HG03039 (cell line): ENCODE data around the gene PDCD4.
"Not testable (repeated sequence)": the region's sequence is repeated elsewhere in the genome, so short reads cannot be mapped to it uniquely, and the experiment has no call there.

Experiments used
- ATAC-seq: cut with Tn5 transposase; IDR thresholded peaks from one replicate; pipeline ENCODE4 v1.9.1; 2021; ENCODE audit warnings: mild to moderate bottlenecking, moderate library complexity; ENCODE audit not compliant: unreplicated experiment

Gene PDCD4

DNA sequence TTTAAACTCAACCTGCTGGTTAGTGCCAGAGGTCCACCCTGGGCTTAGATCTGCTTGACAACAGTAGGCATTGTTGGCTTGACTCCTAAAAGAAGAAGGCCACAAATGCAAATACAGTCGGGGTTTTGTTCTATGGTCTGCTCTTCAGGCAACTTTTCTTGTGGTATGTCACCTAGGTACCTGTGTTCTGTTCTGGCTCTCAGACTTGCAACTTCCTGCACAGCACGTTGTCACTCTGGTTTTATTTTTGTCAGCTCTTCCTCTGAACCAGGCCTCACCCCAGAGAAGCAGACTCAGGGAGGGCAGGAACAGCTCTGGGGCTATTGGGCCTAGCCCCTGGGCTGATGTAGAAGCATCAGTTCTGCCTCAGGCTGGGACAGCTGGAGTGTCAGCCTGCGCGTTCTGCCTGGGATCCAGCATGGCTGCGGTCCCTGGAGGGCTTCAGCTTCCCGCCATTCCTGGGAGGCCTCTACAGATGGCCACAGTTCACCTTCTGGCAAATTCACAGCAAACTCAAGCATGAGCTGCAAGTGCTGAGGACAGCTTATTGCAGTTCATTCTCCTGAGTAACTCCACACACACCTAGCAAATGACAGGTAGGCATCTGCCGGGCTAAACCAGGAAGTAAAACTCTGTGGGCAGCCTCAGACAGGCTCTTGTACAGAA lies 11.0 kb upstream of the PDCD4 start:
- peak; percentile 43 for ATAC-seq

DNA sequence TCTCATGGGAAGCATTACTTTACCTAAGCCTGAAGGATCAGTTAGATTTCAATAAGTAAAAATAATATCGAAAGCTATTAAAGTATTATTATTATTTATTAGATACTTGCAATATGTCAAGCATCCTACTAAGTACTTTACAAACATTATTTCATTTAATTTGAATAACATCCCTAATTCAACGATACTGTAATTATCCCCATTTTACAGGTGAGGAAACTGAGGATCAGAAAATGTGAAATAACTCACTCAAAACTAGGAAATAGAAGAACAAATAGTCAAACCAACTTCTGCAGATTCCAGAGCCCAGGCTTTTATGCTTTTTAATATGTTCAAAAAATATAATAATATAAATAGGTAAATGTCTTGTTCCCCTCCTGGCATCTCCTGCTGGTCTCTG lies 10.3 kb upstream of the PDCD4 start:
- ATAC-seq, result no peak

DNA sequence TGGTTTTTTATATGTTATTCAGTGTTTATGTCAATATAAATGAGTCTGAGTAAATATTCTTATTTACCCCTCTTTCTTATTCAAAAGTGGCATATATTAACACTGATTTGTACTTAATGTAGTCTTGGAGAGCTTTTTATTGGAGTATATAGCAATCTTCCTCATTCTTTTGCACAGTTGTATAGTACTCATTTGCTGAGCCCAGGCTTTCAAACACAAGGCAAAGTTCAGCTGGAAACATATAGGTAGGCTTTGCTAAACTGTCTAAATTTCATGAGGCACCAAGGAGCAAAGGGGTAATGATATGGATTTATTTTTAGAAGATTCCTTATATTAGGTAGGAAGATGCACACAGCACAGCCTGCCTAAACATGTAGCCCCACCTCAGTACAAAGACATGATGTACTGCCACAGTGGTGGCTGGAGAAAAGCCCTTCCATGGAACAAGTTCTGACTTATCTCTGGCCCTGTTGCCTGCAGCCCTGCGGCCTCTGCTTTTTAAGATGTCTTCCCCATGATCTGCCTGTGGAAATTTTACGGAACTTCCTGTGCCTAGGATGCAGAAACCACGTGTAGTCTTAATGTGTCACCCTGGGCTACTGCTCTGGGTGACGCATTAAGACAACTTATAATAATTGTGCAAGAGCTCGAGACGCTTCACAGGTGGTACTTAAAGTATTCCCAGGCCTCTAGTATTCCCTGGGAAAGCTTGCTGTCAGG lies 9.6 kb upstream of the PDCD4 start:
- ATAC-seq, result no peak

DNA sequence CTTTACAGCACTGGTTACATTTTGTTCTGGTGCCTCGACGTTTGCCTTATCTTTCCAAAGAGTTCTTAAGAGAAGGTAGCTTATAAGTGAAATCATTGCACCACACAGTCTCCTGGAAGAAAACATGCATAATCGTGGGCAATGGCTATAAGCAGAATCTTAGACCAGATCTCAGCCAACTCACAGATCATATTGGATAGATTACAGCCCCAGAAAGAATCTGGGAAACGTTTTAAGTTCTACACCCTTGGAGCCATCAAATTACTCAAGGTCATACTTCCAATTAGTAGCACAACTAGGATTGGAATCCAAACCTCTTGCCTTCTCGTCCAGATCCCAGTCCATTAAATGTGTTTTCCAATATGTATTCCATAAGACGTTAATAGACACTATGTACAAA lies 8.8 kb upstream of the PDCD4 start:
- ATAC-seq, result no peak

DNA sequence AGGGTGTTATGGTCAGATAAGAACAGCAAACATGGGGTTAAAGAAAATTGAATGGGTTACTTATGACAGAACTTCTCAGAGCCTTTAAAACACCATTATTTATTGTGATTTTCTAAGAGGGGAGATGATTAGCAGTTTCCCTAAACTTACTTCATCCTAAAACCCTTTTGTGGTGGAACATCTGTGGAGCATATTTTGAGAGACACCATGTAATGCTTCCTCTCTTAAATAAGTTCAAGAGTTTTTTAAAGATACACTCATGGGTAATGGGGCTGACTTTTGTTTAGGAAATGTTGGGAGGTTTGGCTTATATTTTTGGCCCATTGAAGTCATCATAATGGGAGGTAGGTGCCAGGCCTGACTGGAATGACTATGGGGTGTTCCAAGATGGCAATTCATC lies 8.4 kb upstream of the PDCD4 start:
- no peak for ATAC-seq

DNA sequence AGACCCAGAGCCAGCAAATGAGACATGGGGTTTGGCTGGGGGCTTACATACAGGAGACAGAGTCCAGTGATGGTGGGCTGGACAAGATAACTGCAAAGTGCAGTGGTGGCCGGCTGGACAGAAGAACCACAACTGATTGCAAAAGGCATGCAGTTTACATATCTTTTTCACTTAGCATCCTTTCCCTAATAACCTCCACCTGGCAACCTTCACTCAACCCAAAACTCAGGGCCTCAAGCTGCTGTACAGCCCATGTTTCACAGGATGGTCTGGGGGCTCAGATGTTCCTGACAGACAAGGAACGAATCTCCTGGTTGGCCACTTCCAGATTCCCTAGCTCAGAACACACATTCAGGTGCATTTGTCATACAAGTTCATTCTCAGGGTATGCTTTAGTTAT lies 7.8 kb upstream of the PDCD4 start:
- ATAC-seq, result no peak

DNA sequence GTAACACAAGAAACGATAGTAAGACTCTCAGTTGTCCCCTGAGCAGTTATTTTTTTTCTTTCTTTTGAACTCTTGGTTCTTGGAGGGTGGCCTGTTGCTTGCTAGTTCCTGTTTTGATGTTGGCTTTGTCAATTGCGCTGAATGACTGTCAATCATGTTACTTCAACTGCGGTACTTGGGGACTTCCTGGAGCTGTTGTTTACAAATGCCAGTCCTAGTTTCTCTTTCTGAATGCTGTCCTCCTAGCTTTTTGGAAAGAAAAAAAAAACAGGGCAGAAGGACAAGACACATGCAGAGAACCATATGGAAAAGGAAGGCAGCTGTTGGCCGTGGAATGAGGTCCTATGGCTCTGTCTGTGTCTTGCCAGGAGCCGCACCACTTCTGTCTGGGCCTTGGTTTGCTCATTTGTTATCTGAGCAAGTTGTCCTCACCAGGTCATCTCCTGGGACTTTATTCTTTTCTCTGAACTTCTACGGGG lies 7.0 kb upstream of the PDCD4 start:
- ATAC-seq, result peak; percentile 51

DNA sequence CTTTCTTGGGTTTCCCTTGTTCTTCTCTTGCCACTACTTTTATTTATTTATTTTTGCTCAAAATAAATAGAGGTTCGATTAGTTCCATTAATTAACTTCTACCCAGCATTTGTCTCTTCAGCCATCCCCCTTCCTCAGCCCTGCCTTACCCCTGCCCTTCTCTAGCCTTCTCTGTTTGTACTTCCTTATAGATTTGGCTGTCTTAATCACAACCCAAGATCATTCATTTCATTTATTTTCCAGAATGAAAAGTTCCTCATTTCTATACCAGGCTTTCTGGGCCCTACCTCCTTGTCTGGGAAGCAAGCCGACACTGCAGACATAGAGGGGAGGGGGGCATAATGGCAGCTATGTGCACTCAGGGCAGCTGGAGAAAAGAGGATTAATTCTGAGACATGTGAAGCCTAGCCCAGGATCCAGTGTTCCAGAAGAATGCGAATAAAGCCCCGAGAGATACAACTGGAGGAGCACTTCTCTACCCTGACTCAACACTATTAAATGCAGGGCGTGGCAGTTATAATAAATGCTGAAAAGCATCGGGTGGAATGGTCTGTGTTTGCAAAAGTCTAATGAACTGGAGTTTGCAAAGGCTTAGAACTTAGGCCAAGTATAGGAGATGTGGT lies 6.4 kb upstream of the PDCD4 start:
- no peak for ATAC-seq

DNA sequence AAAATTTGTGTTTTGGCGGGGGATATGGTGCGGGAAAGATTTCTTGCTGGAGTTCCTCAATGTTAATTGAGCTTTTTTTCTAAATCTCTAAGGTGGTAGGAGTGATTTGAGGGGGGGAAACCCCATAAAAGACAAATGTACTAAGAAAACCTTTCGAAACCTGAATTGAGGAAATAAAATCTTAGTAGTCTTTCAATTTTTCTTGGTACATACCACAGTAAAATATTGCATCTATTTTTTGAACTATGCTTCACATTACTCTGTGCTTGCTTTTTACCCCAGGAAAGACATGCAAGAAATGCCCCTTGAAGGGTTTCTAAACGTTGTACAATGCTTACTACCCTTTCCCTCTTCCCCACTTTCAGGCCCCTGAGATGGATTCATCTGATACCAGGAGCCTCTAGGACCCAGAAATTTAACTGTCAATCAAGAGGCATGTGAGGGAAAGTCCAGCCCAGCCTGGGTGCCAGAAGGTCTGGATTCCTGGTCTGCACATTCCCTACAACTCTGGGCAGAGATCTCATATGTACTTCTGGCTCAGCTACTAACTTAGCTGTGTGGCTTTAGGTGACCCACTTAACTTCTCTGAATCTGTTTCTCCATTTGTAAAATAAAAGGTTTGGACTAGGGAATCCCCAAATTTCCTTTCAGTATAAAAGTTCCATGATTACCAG lies 5.8 kb upstream of the PDCD4 start:
- no peak for ATAC-seq

DNA sequence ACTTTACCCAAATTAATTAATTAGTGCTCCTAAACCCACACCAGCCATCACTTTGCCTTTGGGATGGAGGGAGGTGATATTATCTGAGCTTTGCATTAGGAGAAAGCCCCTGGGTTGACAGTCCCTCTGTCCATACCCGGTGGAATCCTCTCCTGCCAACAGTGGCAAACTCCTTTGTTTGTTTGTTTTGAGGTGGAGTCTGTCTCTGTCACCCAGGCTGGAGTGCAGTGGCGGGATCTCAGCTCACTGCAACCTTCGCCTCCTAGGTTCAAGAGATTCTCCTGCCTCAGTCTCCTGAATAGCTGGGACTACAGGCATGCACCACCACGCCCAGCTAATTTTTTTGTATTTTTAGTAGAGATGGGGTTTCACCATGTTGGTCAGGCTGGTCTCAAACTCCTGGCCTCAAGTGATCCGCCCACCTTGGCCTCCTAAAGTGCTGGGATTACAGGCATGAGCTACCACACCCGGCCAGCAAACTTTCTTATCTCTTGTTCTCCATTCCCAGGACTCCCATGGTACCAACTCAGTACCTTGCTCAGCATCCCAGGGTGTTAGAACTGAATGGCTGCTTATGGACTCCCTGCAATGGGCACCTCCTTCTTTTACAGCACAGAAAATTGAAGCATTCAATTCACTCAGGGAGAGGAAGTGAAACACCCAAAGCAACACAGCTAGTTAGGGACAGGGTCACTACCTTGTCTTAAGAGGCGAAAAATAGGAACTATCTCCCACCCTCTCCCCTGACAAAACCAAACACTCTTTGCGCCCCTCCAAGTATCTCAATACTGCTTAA lies 4.5 kb upstream of the PDCD4 start:
- not testable (repeated sequence) for ATAC-seq

DNA sequence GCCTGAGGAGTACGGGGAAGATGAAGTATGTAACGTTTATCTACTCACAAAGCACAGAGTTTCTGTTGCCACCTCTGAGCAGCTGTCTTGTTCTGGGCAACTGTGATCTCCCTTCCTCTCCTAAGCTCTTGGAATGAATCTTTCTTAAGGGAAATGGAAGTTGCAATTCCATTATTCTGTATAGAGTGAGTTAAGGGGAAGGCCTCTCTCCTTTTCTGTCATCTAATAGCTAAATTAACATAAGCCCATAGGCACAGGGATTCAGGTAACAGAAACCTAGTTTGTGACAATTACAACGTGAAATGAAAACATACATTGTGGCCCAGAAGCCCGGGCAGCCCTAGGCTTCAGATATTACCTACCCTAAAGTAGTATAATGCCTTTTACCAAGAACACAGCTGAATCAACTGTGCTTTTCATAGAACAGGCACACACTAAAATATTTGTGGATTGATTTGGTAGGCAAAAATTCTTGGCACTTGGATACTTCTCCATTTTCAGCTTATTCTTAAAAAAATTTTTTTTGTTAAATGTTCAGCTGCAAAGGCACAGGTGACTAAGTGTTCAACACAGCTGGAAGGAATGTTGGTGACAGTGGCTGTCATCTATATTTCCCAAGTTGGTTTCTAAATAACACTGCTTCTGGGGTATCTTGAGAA lies 3.8 kb upstream of the PDCD4 start:
- no peak for ATAC-seq

DNA sequence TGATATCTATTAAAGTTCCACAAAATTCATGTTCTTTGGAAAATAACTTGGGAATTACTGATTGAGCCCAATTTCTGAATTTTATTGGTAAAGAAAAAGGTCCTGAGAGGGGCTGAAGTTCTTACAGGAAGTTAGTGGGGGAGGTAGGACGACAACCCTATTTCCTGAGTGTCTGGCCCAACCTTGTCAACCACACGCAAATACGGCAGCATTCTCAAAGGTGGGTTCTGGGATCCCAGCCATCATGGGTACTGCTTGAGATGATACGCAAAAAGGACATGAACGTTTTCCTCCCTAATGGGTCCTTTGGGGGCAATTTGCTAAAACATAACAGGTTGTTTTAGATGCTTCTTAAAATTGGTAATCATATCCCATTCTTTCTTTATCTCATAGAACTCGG lies 2.7 kb upstream of the PDCD4 start:
- no peak for ATAC-seq

DNA sequence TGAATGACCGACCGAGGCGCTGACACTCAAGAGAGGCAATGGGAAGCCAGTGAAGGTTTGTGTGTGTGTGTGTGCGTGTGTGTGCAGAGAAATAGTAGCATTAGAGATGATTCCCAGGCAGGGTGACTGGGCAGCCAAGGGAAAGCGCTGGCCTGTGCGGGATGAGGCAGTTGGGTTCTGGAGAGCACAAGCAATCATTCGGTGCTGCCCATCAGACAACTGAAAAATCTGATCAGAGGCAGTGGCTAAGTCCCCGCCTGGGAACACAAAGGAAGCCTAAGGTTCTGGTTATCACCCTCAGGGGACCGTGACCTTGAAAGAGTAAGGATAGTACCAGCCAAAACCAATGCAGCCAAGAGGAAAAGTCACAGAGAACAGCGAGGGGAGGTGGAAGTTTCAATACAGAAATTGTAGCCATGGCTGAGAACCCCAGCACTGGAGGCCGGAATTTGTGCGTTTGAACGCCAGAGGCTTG lies 868 bp upstream of the PDCD4 start:
- ATAC-seq, result no peak

DNA sequence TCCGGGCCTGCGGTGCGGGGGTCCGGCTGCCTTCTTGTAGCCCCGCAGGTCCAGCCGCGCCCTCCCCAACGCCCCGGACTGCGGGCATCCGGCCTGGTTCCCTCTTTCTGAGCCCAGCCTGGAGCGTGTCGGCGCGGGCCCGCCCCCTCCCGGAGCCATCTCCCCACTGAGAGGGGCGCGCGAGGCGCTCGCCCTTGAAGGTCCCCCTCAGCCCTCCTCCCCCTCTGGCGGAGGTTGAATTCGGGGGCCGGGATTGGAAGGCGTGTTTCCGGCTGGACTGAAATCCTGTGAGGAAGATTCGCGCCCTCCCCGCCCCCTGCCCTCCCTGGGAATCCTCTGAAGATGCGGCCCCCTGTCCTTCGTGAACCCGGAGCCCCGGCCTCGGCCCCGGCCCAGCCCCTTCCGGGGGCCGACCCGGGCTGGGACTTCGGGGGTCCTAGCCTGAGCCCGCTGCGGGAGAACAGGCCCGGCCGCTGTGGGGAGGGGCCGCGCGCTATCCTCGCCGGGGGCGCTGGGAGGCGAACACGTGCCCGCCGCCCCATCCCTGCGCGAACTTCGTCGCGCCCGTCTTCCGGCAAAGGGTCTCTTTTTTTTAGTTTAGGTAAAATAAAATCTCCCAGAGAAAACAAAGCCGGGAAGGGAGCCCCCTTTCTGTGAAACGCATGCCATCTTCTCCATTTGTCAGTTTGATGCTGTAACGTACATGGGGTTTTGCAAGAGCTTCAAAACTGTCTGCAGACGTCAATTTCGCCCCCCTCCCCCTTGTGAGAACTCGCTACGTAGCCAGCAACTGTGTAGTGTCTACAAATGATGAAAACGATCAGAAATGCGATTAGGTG lies 636 bp downstream of the PDCD4 start:
- ATAC-seq, result peak; percentile 40

DNA sequence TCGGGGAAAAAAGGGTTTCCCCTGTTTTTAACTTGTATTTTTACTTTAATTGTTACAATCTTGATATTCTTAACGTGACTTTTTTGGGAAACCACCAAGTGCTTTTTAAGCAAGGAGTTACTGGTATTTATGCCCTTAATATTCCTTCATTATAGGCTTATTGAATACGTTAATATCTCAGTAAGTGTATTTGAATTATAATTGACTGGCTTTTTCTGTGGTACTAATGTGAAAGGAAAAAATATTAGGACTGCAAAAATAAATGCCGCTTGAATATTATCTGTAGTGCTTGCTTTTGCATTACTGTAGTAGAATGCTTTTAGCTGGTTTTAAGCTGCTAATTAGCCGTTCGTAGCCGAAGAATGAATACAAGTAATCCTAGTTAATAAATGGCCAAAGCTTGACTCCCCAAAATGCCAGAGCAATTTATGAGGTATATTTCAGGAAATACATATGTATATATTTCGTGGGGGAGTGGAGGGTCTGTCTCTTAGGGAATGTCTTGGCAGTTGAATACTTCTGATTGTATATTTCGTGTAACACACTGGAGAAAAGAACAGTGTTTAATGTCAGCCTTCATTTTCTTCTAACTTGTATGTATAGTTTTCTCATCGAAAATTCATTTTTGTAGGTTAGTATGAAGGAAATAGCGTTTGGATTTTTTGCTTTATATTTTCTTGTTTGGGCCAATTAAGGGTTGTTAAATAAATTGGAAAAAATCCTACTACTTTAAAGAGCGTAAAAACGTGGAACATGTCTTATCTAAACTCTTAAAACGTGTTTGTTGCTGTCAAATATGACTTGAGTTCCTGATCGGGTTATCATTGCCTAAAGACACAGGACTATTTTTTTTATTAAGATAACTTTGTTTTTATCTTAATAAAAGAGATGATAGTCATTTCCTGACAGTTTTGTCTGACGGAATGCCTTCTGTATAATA lies 1.5 kb downstream of the PDCD4 start:
- ATAC-seq, result no peak

DNA sequence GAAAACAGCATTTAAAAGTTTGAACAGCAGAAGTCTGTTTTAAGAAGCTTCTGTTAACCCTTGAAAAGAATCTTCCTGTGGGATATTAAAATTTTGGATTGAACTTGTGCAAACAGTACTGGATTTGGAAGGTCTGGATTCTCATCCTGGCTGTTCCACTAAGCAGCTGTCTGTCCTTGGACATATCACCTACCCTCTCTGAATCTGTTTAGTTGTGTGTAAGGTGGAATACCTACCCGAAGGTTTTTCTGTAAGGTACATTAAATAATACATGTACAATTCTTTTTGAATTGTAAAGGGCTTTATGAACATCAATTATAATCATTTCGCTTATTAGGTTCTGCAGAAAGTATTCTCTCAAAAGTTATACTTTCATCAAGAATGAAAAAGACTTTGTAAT lies 2.2 kb downstream of the PDCD4 start:
- ATAC-seq, result no peak

DNA sequence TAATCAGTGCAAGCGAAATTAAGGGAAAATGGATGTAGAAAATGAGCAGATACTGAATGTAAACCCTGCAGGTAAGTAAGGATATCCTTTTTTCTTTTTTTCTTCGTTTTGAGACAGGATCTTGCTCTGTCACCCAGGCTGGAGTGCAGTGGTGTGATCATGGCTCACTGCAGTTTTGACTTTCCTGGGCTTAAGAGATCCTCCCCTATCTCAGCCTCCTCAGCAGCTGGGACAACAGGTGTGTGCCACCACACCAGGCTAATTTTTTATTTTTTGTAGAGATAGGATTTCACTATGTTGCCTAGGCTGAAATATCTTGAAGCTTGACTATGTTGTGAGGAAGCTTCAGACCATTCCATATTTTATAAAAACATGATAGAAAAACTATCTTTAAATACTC lies 4.3 kb downstream of the PDCD4 start:
- no peak for ATAC-seq

DNA sequence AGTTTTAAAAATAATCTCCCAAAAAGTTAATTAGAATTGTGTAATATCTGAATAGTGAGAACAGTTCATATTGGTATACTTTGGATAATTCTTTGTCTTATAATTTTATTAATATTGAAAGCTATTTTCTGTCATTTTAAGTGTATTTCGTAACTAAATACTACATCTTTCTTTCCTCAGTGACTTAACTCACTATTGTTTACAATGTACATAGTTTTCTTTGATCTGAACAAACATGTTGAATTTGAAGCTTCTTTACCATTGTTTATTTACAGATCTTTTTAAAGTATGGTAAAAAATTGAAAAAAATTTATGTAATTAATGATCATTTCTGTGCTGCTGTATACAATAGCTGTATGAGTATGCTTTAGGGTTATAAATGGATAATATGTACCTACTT lies 5.1 kb downstream of the PDCD4 start:
- no peak for ATAC-seq
